H9 (cell line): ENCODE results near the gene ZNF675. TPM values are rescaled to one million over a fixed set of nuclear protein-coding genes. Genes with fewer than 3 reads are reported as not detected.

ENCODE experiments used
- total RNA-seq: library from RNA; stranded (reverse); gene quantifications from 2 replicates; pipeline ENCODE4 v1.2.1, GENCODE V29; 2021

ZNF675 gene
- total RNA-seq, 1 experiment from 2014 or later: 33.1 TPM

Other genes starting within 250 kb of the ZNF675 start
- gene ZNF681, start 71.7 kb upstream of the ZNF675 start, total RNA-seq: 10.4 and 12.5 TPM in 2 replicates
- 0.11 and 0.18 TPM in 2 replicates for gene ZNF726, start 227.7 kb upstream of the ZNF675 start, total RNA-seq